Pons (tissue), 1 donor: ENCODE data around the gene ACVR2B.

Experiments used
- DNase-seq: peaks from one replicate; pipeline ENCODE4 v3.0.0-alpha.2; 2016; ENCODE audit warnings: low spot score

ACVR2B gene

DNA sequence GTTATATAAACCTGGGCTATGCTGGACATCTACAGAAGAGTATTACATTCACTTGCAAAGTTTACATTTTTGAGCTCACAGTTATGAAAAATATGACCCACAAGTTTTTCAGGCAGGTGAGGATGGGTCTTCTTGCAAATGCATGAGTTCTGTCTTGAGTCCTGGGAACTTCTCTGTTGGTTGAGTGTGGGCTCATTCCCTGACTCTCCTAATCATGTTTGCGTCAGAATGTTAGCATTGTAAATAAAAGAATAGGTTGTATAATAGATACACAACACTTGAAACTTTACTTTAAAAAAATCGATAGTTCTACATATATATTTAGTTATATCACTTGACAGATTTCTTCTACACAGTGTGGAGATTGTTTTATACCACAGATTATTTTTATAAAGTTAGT, 35.3 kb downstream of the ACVR2B start:
- DNase-seq: no peak

DNA sequence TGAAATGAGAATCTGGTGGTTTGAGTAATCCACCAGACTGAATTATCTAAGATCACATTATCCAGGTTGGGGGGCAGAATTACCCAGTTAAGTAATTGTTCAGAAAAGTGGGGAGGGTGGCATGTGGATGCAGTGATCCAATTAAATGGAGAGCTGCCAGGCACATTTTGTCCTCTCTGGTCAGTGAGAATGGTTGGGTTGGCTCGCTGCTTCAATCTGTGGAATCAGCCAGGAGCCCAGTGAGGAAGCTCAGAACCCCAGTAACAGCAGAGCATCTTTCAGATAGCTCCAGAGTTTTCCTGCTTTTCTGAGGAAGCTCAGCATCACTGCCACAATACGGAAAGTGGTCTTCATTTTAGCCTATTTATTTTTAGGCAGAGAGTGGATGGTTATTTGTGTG, 36.1 kb downstream of the ACVR2B start:
- no peak for DNase-seq

DNA sequence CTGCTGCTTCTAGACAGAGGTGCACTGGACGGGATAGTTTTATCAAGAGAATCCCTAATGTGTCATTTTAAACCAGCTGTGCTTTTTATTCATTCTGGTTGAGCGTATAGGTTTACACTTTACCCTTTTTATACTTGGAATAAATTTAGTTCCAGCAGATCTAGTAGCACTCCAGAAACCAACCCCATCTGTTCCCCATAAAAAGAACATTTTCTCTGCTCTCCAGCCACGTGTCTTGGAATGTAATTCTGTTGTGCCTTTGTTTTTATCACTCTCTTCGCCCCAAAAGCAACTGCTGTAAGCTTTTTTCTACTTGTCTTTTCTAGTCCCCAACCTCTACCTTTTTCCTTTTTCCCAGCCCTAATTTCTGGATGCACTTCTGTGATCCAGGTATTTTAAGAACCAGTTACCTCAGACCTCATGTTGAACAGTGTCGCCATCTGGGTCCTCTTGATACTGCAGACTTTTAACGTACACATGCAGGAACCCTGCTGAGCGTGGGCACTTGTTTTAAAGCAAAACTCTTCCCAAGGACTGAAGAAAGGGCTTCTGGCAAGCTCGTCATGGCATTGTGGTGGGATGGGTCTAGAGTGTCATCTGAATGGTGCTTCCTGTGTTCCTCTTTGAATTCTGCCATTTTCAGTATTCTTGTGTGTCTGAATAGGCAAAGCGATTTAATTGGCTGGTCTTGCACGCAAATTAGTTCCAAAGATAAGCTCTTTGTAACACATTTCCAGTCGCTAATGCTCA, 36.8 kb downstream of the ACVR2B start:
- peak; percentile 26 for DNase-seq

DNA sequence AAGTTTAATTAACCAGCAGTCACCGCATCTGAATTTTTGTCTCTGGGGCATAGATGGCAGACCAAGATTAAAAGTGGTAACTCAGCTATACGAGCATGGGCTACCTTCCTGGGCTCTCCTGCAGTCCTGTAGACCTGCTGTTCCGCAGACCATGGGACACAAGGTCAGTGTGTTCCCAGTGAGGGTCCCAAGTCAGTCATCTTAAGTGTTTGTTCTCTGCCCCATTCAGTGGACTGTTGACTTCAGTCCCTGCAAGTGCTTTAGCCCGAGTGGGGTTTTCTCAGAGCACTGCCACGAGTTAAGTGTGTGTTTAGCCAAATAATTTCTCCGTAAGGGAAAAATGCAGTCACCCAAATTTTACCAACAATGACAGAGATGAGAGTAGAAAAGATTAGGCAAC, 37.5 kb downstream of the ACVR2B start:
- no peak for DNase-seq

DNA sequence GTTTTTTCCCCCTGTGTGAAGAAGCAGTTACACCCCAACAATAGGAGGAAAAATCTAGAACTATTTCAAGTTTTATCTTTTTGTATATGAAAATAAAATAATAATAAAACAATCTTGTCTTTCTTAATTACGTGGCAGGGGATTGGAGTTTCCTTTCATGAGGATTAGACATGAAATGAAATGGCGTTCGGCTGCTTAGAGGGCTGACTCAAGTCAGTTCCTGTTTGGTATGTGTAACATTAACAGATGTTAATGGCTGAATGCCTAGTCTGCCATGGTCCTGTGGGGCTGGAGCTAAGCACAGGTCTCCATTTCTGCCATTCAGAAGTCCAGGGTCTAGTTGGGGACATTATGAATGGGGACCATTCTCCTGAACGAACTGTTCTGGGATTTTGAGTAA, 39.3 kb downstream of the ACVR2B start:
- DNase-seq: no peak

DNA sequence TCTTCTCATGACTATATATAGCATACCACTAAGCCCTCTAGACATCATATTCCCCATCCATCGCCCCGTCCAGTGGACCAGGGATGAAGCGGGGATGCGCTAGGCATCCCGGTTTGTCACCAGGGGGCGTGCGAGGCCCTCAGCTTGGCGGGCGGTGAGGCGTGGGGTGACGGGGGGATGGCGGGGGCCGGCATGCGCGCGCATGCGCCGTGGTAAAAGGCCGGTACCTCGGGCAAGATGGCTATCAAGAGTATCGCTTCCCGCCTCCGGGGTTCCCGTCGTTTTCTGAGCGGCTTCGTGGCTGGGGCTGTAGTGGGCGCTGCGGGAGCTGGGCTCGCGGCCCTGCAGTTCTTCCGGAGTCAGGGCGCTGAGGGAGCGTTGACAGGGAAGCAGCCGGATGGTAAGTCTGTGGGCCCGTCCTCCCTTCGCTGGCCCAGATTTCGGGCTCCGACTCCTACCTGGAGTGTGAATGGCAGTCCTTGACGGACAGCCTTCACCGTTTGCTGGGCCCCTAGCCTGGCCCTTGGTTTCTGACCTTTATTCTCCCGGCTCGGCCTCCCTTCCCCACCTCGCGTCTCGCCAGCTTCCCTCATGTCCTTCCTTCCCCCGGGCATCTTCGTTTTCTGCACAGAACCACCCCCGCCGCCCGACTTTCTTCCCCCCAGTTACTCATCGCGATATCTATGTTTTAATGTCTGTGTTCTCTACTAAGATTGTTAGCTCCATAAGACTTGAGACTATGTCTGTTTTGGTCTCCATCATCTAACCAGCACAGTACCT, 42.6 kb downstream of the ACVR2B start, which contains the start of gene EXOG:
Gene EXOG, plus strand, starts transcription at position 210 of the 780 bp plus-strand sequence. Its CDS starts 28 bp downstream, at position 238.
- DNase-seq: peak; percentile 91

DNA sequence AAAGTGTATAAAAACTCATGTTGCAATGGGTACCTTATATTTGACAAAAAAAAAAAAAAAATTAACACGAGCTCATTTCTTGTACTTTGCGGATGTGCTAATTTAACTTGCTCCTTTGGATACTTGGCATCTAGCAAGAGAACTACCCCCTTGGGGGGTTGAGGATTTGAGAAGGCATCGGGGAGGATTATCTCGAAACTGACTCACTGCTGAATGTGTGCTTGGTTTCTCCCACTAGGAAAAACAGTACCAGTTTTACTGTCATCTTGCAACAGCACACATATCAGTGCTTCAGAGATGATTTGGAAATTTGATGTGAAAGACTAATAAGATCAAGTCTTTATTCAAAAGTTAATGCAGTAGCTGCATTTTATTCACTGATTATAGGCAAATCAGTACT, 43.3 kb downstream of the ACVR2B start:
- no peak for DNase-seq

DNA sequence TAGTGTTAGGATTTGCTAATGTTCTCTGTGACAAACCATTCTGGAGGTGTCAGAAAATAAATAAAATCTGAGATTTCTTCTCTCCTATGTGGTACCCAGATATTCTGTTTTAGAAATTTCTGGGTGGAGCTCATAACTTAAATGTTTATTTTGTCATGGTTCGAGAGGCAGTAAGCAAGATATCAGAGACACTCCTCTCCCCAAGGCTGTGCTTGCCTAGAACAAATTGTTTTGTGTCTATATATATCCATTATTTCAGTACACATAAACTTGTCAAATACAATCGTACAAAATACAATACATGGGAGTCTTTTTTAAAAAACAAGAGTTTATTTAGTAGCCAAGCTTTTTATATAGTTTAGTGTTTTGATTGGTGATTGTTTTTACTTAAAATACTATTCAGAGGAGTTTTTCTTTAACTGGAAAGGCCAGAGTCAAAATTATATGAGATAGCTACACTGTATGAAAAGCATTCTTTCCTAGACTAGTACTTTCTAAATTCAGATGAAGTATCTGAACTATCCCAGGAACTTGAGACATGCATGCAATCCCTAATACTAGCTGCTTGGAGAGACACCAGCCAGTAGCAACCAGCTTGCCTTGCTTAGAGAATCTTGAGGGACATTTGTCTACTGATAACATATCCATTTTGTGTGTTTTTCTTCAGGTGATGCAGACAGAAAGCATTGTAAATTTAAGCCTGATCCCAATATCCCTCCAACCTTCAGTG, 47.2 kb downstream of the ACVR2B start:
- DNase-seq: no peak

DNA sequence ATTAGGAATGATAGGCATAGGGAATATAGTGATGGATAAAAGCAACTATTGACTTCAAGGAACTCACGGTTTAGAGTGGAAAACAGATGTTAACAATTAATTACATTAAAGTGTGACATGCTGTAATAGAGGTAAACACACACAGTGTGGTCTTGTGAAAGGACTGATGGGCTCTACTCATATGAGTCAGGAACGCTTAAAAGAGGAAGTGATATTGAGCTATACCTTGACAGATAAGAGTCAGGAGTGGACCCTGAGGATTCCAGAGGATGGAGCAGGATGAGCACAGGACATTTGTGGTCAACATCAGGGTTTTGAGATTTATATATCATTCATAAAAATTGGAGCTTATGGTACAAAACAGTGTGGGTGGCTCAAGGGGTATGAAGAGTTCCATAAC, 53.4 kb downstream of the ACVR2B start:
- no peak for DNase-seq

DNA sequence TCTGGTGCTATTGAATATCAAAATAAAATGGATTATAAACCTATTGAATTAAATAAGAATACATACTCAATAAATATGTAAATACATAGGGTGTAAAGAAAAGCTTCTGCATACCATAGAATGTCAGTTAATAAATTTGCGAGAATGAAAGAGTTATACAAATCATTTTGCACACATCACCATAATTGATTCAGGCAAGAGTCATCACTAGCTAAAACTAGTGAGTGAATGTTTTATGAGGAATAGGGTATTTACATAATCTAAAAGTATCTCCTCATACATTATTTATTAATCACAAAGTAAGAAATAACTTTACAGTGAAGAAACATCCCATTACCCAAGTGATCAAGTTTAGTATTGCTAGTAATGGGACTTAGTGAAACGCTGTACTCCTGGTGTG, 56.0 kb downstream of the ACVR2B start:
- DNase-seq: no peak

DNA sequence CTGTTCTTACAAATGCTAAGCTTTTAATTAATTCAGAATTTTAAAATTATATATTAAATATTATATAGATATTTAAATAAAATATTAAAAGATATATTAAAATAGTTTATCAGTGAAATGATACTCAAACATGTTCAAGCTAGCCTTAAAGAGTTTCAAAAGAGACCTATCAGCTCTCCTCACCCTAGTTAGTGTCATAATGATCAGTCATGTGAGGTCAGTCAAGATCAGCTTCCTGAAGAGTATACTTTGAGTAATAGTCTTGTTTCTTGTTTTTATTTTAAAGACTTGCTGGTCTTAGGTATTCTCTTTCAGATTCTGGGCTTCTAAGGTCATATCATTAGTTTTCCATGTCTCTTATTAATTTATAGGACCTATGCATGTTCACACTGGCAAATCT, 56.9 kb downstream of the ACVR2B start:
- no peak for DNase-seq

DNA sequence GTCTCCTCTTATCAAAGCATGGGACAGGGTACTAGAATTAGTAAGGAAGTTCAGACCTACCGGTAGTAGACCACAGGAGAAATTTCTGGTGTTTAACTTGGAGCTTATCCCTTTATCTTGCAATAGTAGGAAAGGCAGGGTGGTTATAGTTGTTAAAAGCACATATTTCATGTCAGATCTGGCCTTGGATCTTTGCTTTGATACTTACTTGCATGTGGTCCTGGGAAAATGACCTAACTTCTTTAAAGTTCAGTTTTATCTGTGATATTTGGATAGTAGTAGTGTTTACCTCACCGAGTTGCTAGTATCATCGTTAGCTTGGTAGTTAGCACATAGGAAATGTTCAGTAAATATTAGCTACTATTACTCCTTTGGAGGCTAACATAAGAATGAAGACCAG, 57.9 kb downstream of the ACVR2B start:
- no peak for DNase-seq

DNA sequence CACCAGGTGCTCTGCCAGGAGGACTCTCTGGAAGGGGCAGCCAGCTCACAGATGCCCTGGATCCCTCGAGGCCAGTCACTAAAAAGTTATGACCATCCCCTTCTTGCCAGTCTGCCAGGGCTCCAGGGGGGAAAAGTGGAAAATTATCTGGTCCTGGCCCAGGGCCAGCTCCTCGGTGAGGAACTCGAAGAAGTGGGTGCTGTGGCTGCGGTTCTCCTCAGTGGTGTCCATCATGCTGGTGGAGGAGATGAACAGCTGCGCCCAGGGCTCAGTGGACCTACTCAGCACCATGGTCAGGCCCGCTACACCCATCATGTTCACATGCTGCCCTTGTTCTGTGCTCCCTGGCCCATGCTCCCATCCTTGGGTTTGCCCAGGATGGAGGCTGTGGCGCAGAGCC, 61.7 kb downstream of the ACVR2B start:
- no peak for DNase-seq

DNA sequence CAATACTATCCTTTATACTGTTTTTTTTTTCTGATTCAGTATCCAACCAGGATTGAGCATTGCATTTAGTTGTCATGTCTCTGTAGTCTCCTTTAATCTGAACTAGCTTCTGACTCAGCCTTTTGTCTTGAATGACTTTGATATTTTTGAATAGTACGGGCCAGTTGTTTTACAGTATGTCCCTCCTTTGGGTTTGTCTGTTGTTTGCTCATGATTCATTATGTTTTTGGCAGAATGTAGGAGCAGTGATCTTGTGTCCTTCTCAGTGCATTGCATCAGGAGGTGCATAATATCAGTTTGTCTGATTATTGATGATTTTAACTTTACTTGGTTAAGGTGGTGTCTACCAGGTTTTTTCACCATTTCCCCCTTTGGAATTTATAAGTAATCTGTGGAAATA, 63.0 kb downstream of the ACVR2B start:
- DNase-seq: no peak

DNA sequence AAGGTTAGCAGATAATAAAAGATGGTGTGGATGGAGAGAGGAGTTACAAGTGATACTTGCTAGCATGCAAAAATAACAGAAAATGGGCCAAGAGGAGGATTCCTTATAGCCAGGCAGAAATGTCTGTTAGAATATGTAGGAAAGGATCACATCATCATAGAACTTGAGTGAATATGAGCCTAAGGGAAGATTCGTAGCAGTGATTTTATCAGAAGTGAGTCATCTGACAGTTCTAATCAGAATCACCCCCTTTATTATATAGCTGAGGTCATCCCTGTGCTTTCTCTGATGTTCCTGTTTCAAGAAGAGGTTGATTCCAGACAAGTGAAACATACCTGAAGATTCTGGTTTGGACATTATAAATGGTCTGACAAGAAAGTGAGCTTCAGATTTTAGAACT, 65.3 kb downstream of the ACVR2B start:
- no peak for DNase-seq

DNA sequence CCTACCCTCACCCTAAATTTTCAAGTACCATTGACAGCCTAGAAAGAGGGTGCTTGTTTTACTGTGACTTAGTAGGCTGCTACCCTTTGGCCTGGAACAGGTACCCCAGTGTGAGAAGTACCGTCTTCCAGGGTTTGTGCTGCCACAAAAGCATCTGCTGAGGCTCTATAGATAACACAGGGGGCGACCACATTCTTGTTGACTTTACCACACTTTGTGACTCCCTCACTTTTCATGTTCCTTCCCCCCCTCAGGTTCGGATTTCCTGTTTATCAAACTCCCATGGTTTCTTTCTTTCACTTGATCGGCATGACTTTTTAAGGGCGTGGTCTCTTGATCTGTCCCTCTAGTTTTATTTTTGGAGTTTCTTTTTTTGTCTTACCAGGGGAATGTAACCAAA, 66.0 kb downstream of the ACVR2B start:
- no peak for DNase-seq

DNA sequence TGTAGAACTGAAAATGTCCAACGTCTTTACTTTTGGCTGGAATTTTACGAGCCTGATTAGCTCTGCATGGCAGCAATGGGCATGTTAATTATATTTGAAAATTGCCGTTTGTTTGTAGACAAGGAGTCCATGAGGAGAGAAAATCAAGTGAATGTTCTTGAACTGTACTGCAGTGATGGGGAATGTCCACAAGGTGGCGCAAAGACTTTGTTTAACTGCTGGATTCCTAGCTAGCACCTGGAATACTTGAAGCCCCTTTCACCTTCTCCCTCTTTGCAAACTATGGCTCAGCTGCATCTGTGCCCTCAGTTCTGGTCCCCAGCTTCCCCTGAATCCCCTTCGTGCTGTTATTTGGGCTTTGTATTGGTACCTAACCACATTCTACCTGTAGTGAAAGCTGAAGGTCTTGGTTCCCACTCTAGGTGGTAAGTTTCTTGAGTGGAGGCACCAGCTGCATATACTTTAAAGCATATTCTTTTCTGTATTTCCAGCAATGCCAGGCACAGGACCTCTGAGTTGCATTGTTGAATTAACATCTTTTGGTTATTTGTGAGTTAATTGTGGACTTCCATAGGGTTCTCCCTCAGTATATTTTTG, 67.8 kb downstream of the ACVR2B start:
- peak; percentile 76 for DNase-seq

DNA sequence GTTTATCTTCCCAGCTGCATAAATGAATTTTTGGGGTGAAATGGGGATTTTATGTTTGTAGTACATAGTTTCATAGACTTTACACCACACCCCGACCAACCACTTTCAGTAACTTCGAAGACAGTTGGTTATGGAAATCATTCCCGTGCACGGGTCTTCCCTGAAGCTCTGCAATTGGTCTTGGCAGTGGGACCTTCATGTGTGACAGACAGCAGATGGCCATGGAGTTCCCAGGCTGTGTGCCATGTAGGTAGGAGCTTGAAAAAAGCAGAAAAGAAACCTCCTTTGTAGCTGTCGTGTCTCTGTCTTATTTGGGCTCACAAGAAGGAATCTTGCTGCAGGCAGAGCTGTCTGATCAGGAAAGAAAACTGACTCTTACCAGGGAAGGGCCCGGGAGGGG, 68.3 kb downstream of the ACVR2B start:
- DNase-seq: no peak

DNA sequence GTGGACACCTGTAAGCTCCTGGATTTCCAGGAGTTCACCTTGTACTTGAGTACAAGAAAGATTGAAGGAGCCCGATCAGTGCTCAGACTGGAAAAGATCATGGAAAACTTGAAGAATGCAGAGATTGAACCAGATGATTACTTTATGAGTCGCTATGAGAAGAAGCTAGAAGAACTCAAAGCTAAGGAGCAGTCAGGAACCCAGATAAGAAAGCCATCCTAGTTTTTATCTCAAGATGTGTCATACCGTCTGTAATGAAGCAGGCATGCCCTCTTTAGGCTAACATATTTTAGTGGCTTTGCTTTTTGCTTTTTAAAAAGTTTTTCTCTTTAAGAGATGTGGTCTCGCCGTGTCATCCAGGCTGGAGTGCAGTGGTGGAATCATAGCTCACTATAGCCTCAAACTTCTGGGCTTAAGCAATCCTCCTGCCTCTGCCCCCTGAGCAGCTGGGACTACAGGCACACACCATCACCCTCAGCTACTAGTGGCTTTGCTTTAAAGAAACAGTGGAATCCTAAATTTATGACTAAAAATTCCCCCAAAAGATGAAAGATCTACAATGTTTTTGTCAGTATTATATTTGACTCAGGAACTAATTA, 70.5 kb downstream of the ACVR2B start:
- DNase-seq: no peak

DNA sequence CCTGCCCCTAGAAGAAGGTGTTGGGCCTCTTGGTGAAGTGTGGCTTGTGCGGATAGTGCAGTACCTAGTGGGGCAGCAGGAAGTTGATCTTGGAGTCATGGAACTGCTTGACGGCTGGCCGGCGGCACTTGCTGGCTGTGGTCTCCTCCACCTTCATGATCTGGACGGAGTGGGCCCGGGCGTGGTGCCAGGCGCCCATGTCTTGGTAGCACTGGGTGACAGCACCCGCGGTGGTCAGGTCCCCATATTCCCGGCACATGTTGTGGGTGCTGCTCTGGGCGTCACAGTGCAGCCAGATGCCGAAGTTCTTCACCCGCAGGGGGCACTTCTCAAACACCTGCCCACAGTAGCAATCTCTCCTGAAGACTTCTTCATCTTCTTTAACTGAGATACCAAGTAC, 73.1 kb downstream of the ACVR2B start:
- no peak for DNase-seq

DNA sequence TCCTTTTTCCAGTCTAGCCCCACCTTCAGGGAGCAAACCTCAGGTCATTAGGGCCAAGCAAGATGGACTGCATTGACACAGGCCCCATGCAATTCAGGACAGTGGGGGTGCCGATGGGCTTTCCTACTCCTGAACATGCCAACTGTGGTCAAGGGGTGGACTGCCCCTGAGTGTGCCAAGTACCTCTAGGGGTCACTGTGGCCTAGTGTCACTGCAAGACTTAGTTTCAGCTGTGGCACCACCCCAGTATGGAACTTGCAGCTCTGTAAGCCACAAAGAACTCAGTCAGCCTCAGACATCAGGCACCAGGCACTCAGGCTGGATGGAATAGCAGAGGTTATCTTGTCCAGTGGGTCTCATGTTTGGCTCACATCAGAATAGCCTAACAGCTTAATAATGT, 74.8 kb downstream of the ACVR2B start:
- no peak for DNase-seq

DNA sequence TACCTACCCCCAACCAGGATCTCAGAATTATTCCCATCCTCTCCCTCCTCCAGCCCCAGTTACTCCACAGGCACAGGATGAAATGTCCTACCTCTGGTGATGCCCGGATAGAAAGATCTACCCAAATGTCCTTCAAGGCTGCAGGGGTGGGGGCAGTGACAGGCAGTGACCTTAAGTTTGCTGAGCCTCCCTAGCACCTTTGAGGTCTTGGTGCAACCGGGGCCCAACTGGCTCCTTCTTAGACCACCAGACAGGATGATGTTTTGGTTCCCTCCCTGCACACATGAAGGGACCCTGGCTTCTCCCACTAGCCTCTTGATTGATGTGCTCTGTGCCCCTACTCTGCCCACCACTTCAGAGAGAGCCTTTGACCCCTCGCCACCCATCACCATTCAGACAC, 78.8 kb downstream of the ACVR2B start:
- no peak for DNase-seq
